Effector memory CD4-positive, alpha-beta T cell (primary cell): Measurements from ENCODE around the gene TTLL5.

Experiments
- DNase-seq, 3 donors: peaks; one replicate each; pipeline ENCODE4 v3.0.0-alpha.2; 2020
- H3K27ac ChIP-seq: 2 replicates; pipeline ENCODE4 v1.7.0; 2013; ENCODE audit warnings: mild to moderate bottlenecking, low read length, moderate library complexity; ENCODE audit not compliant: insufficient read depth, poor library complexity, severe bottlenecking
- H3K27me3 ChIP-seq: replicated peaks from 2 replicates; pipeline ENCODE4 v1.7.0; 2013; ENCODE audit warnings: mild to moderate bottlenecking, low read length; ENCODE audit not compliant: insufficient read depth, control insufficient read depth, poor library complexity, severe bottlenecking
- H3K36me3 ChIP-seq: 2 replicates; pipeline ENCODE4 v1.7.0; 2013; ENCODE audit warnings: mild to moderate bottlenecking, low read length, moderate library complexity; ENCODE audit not compliant: control insufficient read depth, insufficient read depth
- H3K4me1 ChIP-seq: 2 replicates; pipeline ENCODE4 v1.7.0; 2013; ENCODE audit warnings: low read length, mild to moderate bottlenecking; ENCODE audit not compliant: control insufficient read depth, insufficient read depth, poor library complexity, severe bottlenecking
- H3K4me3 ChIP-seq: 2 replicates; pipeline ENCODE4 v1.7.0; 2013; ENCODE audit warnings: low read length, low read depth, mild to moderate bottlenecking; ENCODE audit not compliant: insufficient read depth, poor library complexity, severe bottlenecking
- H3K9me3 ChIP-seq: 2 replicates; pipeline ENCODE4 v1.7.0; 2013; ENCODE audit warnings: mild to moderate bottlenecking, low read length, moderate library complexity; ENCODE audit not compliant: control insufficient read depth

Gene TTLL5

GRCh38 chr14:75967866-75968265 lies 306.8 kb downstream of the TTLL5 start:
- DNase-seq: no peak
- no peaks in the 10 kb centered on the region for H3K4me1 ChIP-seq
- no peak overlapping the region for H3K27ac ChIP-seq
- H3K4me3 ChIP-seq: no peak overlapping the region
- no peaks in the 10 kb centered on the region for H3K27me3 ChIP-seq
- H3K36me3 ChIP-seq: no peaks in the 10 kb centered on the region
- no peaks in the 10 kb centered on the region for H3K9me3 ChIP-seq

GRCh38 chr14:75968456-75968855 lies 307.4 kb downstream of the TTLL5 start:
- Histone ChIP-seq H3K27ac (no peak overlapping the region), H3K36me3 (no peaks in the 10 kb centered on the region), H3K27me3 (no peaks in the 10 kb centered on the region), H3K4me3 (no peak overlapping the region), H3K4me1 (no peaks in the 10 kb centered on the region), H3K9me3 (no peaks in the 10 kb centered on the region)
- no peak for DNase-seq

- Histone ChIP-seq H3K27ac (no peak overlapping the region), H3K36me3 (no peaks in the 10 kb centered on the region), H3K4me1 (no peaks in the 10 kb centered on the region), H3K9me3 (no peaks in the 10 kb centered on the region), H3K4me3 (no peak overlapping the region), H3K27me3 (no peaks in the 10 kb centered on the region)
- no peak for DNase-seq
Measured at GRCh38 chr14:75969126-75969525, 308.1 kb downstream of the TTLL5 start.

- no peak for DNase-seq
- H3K9me3 ChIP-seq: no peaks in the 10 kb centered on the region
- no peaks in the 10 kb centered on the region for H3K4me1 ChIP-seq
- H3K27ac ChIP-seq: no peak overlapping the region
- H3K36me3 ChIP-seq: no peaks in the 10 kb centered on the region
- no peaks in the 10 kb centered on the region for H3K27me3 ChIP-seq
- no peak overlapping the region for H3K4me3 ChIP-seq
Measured at GRCh38 chr14:75969891-75970290, 308.8 kb downstream of the TTLL5 start.

GRCh38 chr14:75970989-75971388 lies 309.9 kb downstream of the TTLL5 start:
- H3K36me3 ChIP-seq: no peaks in the 10 kb centered on the region

GRCh38 chr14:75971509-75971908 lies 310.5 kb downstream of the TTLL5 start:
- H3K27me3 ChIP-seq: no peaks in the 10 kb centered on the region
- no peak for DNase-seq
- no peaks in the 10 kb centered on the region for H3K9me3 ChIP-seq
- H3K4me3 ChIP-seq: no peak overlapping the region
- H3K36me3 ChIP-seq: no peaks in the 10 kb centered on the region
- H3K27ac ChIP-seq: no peak overlapping the region
- H3K4me1 ChIP-seq: no peaks in the 10 kb centered on the region

More at GRCh38 chr14:75970989-75971388, 309.9 kb downstream of the TTLL5 start:
- no peak for DNase-seq
- Histone ChIP-seq H3K27me3 (no peaks in the 10 kb centered on the region), H3K27ac (no peak overlapping the region), H3K4me1 (no peaks in the 10 kb centered on the region), H3K9me3 (no peaks in the 10 kb centered on the region), H3K4me3 (no peak overlapping the region)

GRCh38 chr14:75972801-75973421 lies 311.9 kb downstream of the TTLL5 start:
- Histone ChIP-seq H3K27me3 (no peaks in the 10 kb centered on the region), H3K4me3 (no peak overlapping the region), H3K9me3 (no peaks in the 10 kb centered on the region), H3K4me1 (no peaks in the 10 kb centered on the region), H3K27ac (no peak overlapping the region), H3K36me3 (no peaks in the 10 kb centered on the region)
- no peak for DNase-seq

GRCh38 chr14:75976826-75977581 lies 316.0 kb downstream of the TTLL5 start:
- no peaks in the 10 kb centered on the region for H3K9me3 ChIP-seq
- no peaks in the 10 kb centered on the region for H3K27me3 ChIP-seq
- no peak overlapping the region for H3K27ac ChIP-seq
- H3K4me1 ChIP-seq: peaks cover 10% of the 10 kb centered on the region
- no peak overlapping the region for H3K4me3 ChIP-seq
- DNase-seq: no peak
- no peaks in the 10 kb centered on the region for H3K36me3 ChIP-seq

- Histone ChIP-seq H3K4me1 (peaks cover 10% of the 10 kb centered on the region), H3K4me3 (no peak overlapping the region)
- DNase-seq: no peak
Measured at GRCh38 chr14:75977582-75977943, 316.5 kb downstream of the TTLL5 start.

GRCh38 chr14:75978249-75978731 lies 317.2 kb downstream of the TTLL5 start:
- Histone ChIP-seq H3K36me3 (no peaks in the 10 kb centered on the region), H3K4me1 (peaks cover 10% of the 10 kb centered on the region), H3K27me3 (no peaks in the 10 kb centered on the region), H3K27ac (no peak overlapping the region), H3K4me3 (no peak overlapping the region), H3K9me3 (no peaks in the 10 kb centered on the region)
- no peak for DNase-seq

More at GRCh38 chr14:75977582-75977943, 316.5 kb downstream of the TTLL5 start:
- H3K9me3 ChIP-seq: no peaks in the 10 kb centered on the region
- H3K27me3 ChIP-seq: no peaks in the 10 kb centered on the region
- no peaks in the 10 kb centered on the region for H3K36me3 ChIP-seq
- no peak overlapping the region for H3K27ac ChIP-seq
